Liver (tissue), 9 donors: ENCODE data around the gene CXCR6. TPM values are rescaled to one million over a fixed set of nuclear protein-coding genes. Genes with fewer than 3 reads are reported as not detected.

Source experiments
- DNase-seq: peaks from one replicate; pipeline ENCODE4 v3.0.0-alpha.2; 2017; ENCODE audit warnings: low spot score
- H3K27ac ChIP-seq, 2 donors: one replicate each; pipeline ENCODE4 v1.7.0; 2013; ENCODE audit warnings: inconsistent platforms in 2 of 2, low read length in 2 of 2, control low read depth in 1 of 2, low read depth in 1 of 2, mild to moderate bottlenecking in 1 of 2
- H3K27me3 ChIP-seq, 4 donors: one replicate each; pipeline versions ENCODE4 v1.6.1 to v1.7.0; 2013; ENCODE audit warnings: low read length in 3 of 4, inconsistent platforms in 1 of 4, mild to moderate bottlenecking in 1 of 4, moderate library complexity in 1 of 4; ENCODE audit not compliant: control insufficient read depth in 4 of 4, insufficient read depth in 4 of 4
- H3K36me3 ChIP-seq, 4 donors: one replicate each; pipeline versions ENCODE4 v1.6.1 to v1.7.0; 2013; ENCODE audit warnings: low read length in 3 of 4, mild to moderate bottlenecking in 3 of 4, low read depth in 1 of 4, moderate library complexity in 1 of 4; ENCODE audit not compliant: control insufficient read depth in 4 of 4, insufficient read depth in 3 of 4
- H3K4me1 ChIP-seq, 4 donors: one replicate each; pipeline versions ENCODE4 v1.6.1 to v1.7.0; 2013; ENCODE audit warnings: low read length in 3 of 4, mild to moderate bottlenecking in 3 of 4, moderate library complexity in 1 of 4; ENCODE audit not compliant: control insufficient read depth in 4 of 4, insufficient read depth in 4 of 4
- H3K4me3 ChIP-seq, 3 donors: one replicate each; pipeline versions ENCODE4 v1.6.1 to v1.7.0; 2013; ENCODE audit warnings: low read length in 3 of 3, control low read depth in 1 of 3, low read depth in 1 of 3, mild to moderate bottlenecking in 1 of 3
- H3K9ac ChIP-seq, 2 donors: one replicate each; pipeline ENCODE4 v1.7.0; 2013; ENCODE audit warnings: low read length in 2 of 2, mild to moderate bottlenecking in 2 of 2, moderate library complexity in 2 of 2, control low read depth in 1 of 2, low read depth in 1 of 2
- H3K9me3 ChIP-seq, 4 donors: one replicate each; pipeline versions ENCODE4 v1.6.1 to v1.7.0; 2013; ENCODE audit warnings: low read length in 3 of 4; ENCODE audit not compliant: control insufficient read depth in 4 of 4
- ATF3 ChIP-seq: IDR thresholded peaks from 2 replicates; pipeline ENCODE4 v1.6.1; 2016; ENCODE audit warnings: antibody characterized with exemption
- CTCF ChIP-seq: fragments of 150-350 bp; IDR thresholded peaks from 2 replicates; pipeline ENCODE4 v1.5.1; 2017; ENCODE audit warnings: improper control_type of control experiment, low read depth, low read length; ENCODE audit not compliant: missing input control
- EGR1 ChIP-seq, 2 donors: IDR thresholded peaks; 2 replicates each; pipeline ENCODE4 v1.6.1; 2016 to 2018; ENCODE audit warnings: antibody characterized with exemption in 2 of 2, low read depth in 2 of 2
- FOXA1 ChIP-seq: IDR thresholded peaks from 2 replicates; pipeline ENCODE4 v1.6.1; 2016; ENCODE audit warnings: antibody characterized with exemption
- GABPA ChIP-seq, 2 donors: IDR thresholded peaks in 1 of 2; conservative IDR thresholded peaks in 1 of 2; 2 replicates each; pipeline ENCODE4 v1.6.1; 2016; ENCODE audit warnings: antibody characterized with exemption in 2 of 2, mild to moderate bottlenecking in 1 of 2, moderate library complexity in 1 of 2
- HNF4A ChIP-seq, 2 donors: conservative IDR thresholded peaks; 2 replicates each; pipeline ENCODE4 v1.6.1; 2016; ENCODE audit warnings: antibody characterized with exemption in 2 of 2, mild to moderate bottlenecking in 2 of 2
- HNF4G ChIP-seq: IDR thresholded peaks from 2 replicates; pipeline ENCODE4 v1.6.1; 2016; ENCODE audit warnings: antibody characterized with exemption
- JUND ChIP-seq, 2 donors: IDR thresholded peaks; 2 replicates each; pipeline ENCODE4 v1.6.1; 2016; ENCODE audit warnings: antibody characterized with exemption in 2 of 2
- MAX ChIP-seq: IDR thresholded peaks from 2 replicates; pipeline ENCODE4 v1.6.1; 2016; ENCODE audit warnings: antibody characterized with exemption
- NR2F2 ChIP-seq: IDR thresholded peaks from 2 replicates; pipeline ENCODE4 v1.6.1; 2016; ENCODE audit warnings: antibody characterized with exemption
- REST ChIP-seq: IDR thresholded peaks from 2 replicates; pipeline ENCODE4 v1.6.1; 2016; ENCODE audit warnings: antibody characterized with exemption, mild to moderate bottlenecking
- RXRA ChIP-seq, 2 donors: IDR thresholded peaks; 2 replicates each; pipeline ENCODE4 v1.6.1; 2017 to 2018; ENCODE audit warnings: antibody characterized with exemption in 2 of 2, mild to moderate bottlenecking in 1 of 2
- SP1 ChIP-seq: IDR thresholded peaks from 2 replicates; pipeline ENCODE4 v1.6.1; 2018; ENCODE audit warnings: antibody characterized with exemption, mild to moderate bottlenecking
- TAF1 ChIP-seq: conservative IDR thresholded peaks from 2 replicates; pipeline ENCODE4 v1.6.1; 2016; ENCODE audit warnings: antibody characterized with exemption, mild to moderate bottlenecking
- YY1 ChIP-seq: IDR thresholded peaks from 2 replicates; pipeline ENCODE4 v1.6.1; 2016; ENCODE audit warnings: antibody characterized with exemption, mild to moderate bottlenecking
- ZBTB33 ChIP-seq: IDR thresholded peaks from 2 replicates; pipeline ENCODE4 v1.6.1; 2016; ENCODE audit warnings: antibody characterized with exemption
- WGBS: extraction: QIAGEN DNeasy Blood & Tissue Kit; methylation state at CpG from one replicate; pipeline ENCODE4 v1.1.7; 2013; 5-methylcytosine and 5-hydroxymethylcytosine counted together
- polyA plus RNA-seq, 2 donors: library from polyadenylated mRNA; stranded (reverse) in 1 of 2; unstranded in 1 of 2; fragments of 200-250 nt in 1 of 2; fragments of >200 nt in 1 of 2; fragmentation: Nextera tagmentation in 1 of 2; extraction: Ambion mirVana in 1 of 2; gene quantifications; one replicate each; pipeline versions ENCODE4 v1.2.1 to v1.2.3, GENCODE V29; 2013 to 2015
- total RNA-seq, 2 donors: library from RNA; depleted of rRNA; stranded (reverse); fragments of >200 nt; gene quantifications; one replicate each; pipeline ENCODE4 v1.2.3, GENCODE V29; 2014
- donor health status: healthy.
- donor health status: healthy.
- donor health status: healthy.
- donor health status: healthy.
- donor health status: healthy.

CXCR6 gene
- total and polyA plus RNA-seq, 4 donors, result 0.60 to 2.9 (median 0.96) TPM

GRCh38 chr3:45944830-45945620 lies 1.8 kb downstream of the CXCR6 start:
- H3K36me3 ChIP-seq, result peaks cover 0 to 38% (median 15%) of the 10 kb centered on the region in 4 donors
- H3K4me1 ChIP-seq, result no peaks in the 10 kb centered on the region
- no peak overlapping the region for H3K9ac ChIP-seq
- DNase-seq, result no peak
- no peak for TF ChIP-seq JUND (IDR thresholded peaks at IDR 0.05)
- no peak for TF ChIP-seq YY1
- no peak for TF ChIP-seq TAF1
- TF ChIP-seq EGR1 (IDR thresholded peaks at IDR 0.05; ENCODE audit: low read depth in 2 of 2), result no peak
- TF ChIP-seq RXRA (IDR thresholded peaks at IDR 0.05), result no peak
- TF ChIP-seq GABPA (IDR thresholded peaks at IDR 0.05 in 1 of 2, conservative IDR thresholded peaks at IDR 0.05 in 1 of 2), result no peak
- TF ChIP-seq ZBTB33, result no peak
- no peak for TF ChIP-seq ATF3
- TF ChIP-seq FOXA1, result no peak
- TF ChIP-seq CTCF, result no peak
- 95% methylated on average over 5 of the region's 5 CpGs for WGBS
- no peak overlapping the region for H3K4me3 ChIP-seq
- H3K9me3 ChIP-seq, result no peaks in the 10 kb centered on the region
- no peaks in the 10 kb centered on the region for H3K27me3 ChIP-seq
- H3K27ac ChIP-seq, result no peak overlapping the region

GRCh38 chr3:45946307-45946706 lies 3.0 kb downstream of the CXCR6 start:
- no peak for DNase-seq
- 75% methylated on average over 1 of the region's 1 CpG for WGBS
- no peaks in the 10 kb centered on the region for H3K9me3 ChIP-seq
- H3K36me3 ChIP-seq, result peaks cover 0 to 47% (median 17%) of the 10 kb centered on the region in 4 donors
- TF ChIP-seq MAX (no peak), SP1 (no peak), HNF4A (conservative IDR thresholded peaks at IDR 0.05) (no peak), YY1 (no peak), NR2F2 (no peak), REST (no peak), JUND (IDR thresholded peaks at IDR 0.05) (no peak), EGR1 (IDR thresholded peaks at IDR 0.05; ENCODE audit: low read depth in 2 of 2) (no peak), FOXA1 (no peak), TAF1 (no peak), RXRA (IDR thresholded peaks at IDR 0.05) (no peak), ZBTB33 (no peak), ATF3 (no peak), HNF4G (no peak), GABPA (IDR thresholded peaks at IDR 0.05 in 1 of 2, conservative IDR thresholded peaks at IDR 0.05 in 1 of 2) (no peak)
- H3K27ac ChIP-seq, result no peak overlapping the region
- H3K4me1 ChIP-seq, result no peaks in the 10 kb centered on the region
- no peak overlapping the region for H3K9ac ChIP-seq
- H3K4me3 ChIP-seq, result no peak overlapping the region
- H3K27me3 ChIP-seq, result no peaks in the 10 kb centered on the region
